22Rv1 (cell line): ENCODE results near the gene GPR132.

Source experiments
- H3K27ac ChIP-seq: fragments of 450-650 bp; 2 replicates; pipeline ENCODE4 v1.5.1; 2017
- ZFX ChIP-seq: fragments of 450-650 bp; IDR thresholded peaks from 2 replicates; pipeline ENCODE4 v1.6.1; 2017; ENCODE audit warnings: antibody characterized with exemption, borderline replicate concordance
- TF ChIP-seq, protein P1 (sequence below): fragments of 450-650 bp; IDR thresholded peaks from 2 replicates; pipeline ENCODE4 v1.5.1; 2017; ENCODE audit warnings: mild to moderate bottlenecking

GPR132 gene

GRCh38 chr14:105051182-105052109, 13.8 kb downstream of the GPR132 start:
- TF ChIP-seq, protein P1, sequence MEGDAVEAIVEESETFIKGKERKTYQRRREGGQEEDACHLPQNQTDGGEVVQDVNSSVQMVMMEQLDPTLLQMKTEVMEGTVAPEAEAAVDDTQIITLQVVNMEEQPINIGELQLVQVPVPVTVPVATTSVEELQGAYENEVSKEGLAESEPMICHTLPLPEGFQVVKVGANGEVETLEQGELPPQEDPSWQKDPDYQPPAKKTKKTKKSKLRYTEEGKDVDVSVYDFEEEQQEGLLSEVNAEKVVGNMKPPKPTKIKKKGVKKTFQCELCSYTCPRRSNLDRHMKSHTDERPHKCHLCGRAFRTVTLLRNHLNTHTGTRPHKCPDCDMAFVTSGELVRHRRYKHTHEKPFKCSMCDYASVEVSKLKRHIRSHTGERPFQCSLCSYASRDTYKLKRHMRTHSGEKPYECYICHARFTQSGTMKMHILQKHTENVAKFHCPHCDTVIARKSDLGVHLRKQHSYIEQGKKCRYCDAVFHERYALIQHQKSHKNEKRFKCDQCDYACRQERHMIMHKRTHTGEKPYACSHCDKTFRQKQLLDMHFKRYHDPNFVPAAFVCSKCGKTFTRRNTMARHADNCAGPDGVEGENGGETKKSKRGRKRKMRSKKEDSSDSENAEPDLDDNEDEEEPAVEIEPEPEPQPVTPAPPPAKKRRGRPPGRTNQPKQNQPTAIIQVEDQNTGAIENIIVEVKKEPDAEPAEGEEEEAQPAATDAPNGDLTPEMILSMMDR: no peak
- no peak for TF ChIP-seq ZFX
- no peak overlapping the region for H3K27ac ChIP-seq

DNA sequence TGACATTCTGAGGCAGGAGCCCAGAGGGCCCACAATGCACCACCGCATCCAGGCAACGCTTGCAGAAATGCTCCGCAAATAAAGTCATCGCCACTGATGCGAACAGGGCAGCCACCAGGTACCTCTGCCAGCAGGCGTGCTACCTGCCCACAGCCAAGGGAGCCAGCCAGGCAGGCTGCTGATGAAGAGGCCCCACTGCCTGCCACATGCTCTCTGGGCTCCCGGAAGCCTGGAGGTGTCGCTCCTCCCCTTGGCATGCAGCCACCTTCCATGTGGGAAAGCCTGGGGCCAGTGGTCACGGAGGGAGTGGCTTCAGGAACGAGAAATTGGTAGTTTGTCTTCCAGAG, 14.7 kb downstream of the GPR132 start:
- H3K27ac ChIP-seq: no peak overlapping the region
- no peak for TF ChIP-seq ZFX
- TF ChIP-seq, protein P1: no peak

GRCh38 chr14:105049753-105050550, 15.3 kb downstream of the GPR132 start:
- no peak overlapping the region for H3K27ac ChIP-seq
- TF ChIP-seq, protein P1: no peak
- no peak for TF ChIP-seq ZFX

DNA sequence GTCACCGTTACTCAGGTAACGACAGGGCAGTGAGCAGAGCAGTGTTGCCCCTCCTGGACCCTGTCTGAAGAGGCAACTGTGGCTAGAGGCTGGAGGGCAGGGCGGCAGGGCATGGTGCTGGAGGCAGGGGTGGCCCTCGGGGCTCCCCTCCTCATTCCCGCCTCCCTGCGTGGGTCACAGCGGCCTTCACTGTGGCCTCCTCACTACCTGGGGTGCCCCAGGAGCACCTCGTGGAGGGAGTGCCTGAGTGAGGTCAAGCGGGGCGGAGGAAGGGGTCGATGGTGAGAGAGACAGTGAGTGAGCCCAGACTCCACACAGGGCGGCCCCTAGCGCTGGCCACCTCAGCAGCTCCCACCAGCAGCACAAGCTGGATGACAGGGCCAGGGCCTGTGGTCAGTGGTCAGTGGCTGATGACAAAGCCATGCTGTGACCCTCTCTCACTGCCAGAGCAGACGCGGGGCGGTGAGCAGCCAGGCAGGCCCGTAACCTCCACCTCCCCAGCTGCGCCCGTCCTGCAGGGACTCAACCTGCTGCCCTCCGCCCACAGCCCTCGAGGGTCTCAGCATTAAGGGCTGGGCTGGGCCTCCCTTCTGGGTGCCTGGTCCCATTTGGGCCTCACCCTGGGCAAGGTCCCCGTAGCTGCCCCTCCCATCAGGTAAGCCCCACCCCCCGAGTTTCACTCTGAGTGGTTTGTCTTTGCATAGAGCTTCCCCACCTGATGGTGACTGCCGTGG, 17.8 kb downstream of the GPR132 start:
- TF ChIP-seq, protein P1: no peak
- no peak overlapping the region for H3K27ac ChIP-seq

- H3K27ac ChIP-seq: no peak overlapping the region
- no peak for TF ChIP-seq ZFX
- TF ChIP-seq, protein P1: no peak
Measured at GRCh38 chr14:105046891-105047282, 18.3 kb downstream of the GPR132 start.

DNA sequence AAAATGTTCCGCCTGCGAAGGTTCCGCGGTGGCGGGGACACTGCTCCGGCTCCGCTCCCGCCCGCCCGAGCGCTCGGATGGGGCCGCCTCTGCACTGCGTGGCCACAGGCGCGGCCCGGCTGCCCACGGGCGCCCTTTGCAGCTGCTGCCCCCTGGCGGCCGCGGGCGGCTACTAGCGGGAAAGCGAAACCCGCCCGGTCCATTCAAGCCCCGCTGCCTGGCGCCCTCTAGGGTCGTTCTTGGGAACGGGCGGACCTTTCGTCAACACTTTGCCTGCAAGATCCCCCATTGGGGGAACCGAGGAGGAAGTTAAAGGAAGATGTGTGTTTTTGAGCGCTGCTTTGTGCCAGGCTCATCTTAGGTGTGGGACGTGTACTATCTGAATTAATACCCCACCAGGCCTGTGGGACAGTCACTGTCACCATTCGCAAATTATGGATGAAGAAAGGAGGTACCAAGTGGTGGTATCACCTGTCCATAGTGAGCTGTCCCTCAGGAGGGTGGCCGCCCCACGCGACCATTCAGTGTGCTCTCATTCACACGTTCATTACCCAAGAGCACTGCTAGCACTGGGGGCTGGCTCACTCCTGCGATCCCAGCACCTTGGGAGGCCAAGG, 19.4 kb downstream of the GPR132 start:
- no peak overlapping the region for H3K27ac ChIP-seq
- no peak for TF ChIP-seq ZFX
- TF ChIP-seq, protein P1: peak; percentile 100
